Ramos (cell line): ENCODE data around the gene CEP112.

ENCODE experiments used
- in situ Hi-C: fragments of 300-500 bp; cut with MboI; formaldehyde crosslinking; loops from one replicate; pipeline ENCODE4 v1.14.3; 2022; ENCODE audit warnings: low sequenced_read_pairs; ENCODE audit not compliant: unreplicated experiment

The CEP112 gene

GRCh38 chr17:66191593-66192377 is at the start of gene CEP112:
Gene CEP112, minus strand, starts transcription at chr17:66192133.
- in situ Hi-C loops = no loop called here

GRCh38 chr17:66240630-66241029 is 48.7 kb upstream of the CEP112 start:
- in situ Hi-C loops = no loop called here

GRCh38 chr17:66240013-66240412 is 48.1 kb upstream of the CEP112 start:
- in situ Hi-C loops = no loop called here

GRCh38 chr17:66235377-66235994 is 43.6 kb upstream of the CEP112 start:
- in situ Hi-C loops = no loop called here

GRCh38 chr17:66234611-66235010 is 42.7 kb upstream of the CEP112 start:
- in situ Hi-C loops = no loop called here

- in situ Hi-C loops = no loop called here
Measured at GRCh38 chr17:66233023-66233753, 41.3 kb upstream of the CEP112 start.

GRCh38 chr17:66230922-66231591 is 39.1 kb upstream of the CEP112 start:
- in situ Hi-C loops = no loop called here

- in situ Hi-C loops = no loop called here
Measured at GRCh38 chr17:66229783-66230538, 38.0 kb upstream of the CEP112 start.

- in situ Hi-C loops = no loop called here
Measured at GRCh38 chr17:66228887-66229782, 37.2 kb upstream of the CEP112 start, which contains the start of gene APOH. Gene APOH, minus strand, starts transcription at chr17:66229415. Its CDS starts 36 bp downstream, at chr17:66229379.

- in situ Hi-C loops = no loop called here
Measured at GRCh38 chr17:66227212-66228045, 35.5 kb upstream of the CEP112 start.

GRCh38 chr17:66222798-66223350 is 30.9 kb upstream of the CEP112 start:
- in situ Hi-C loops = no loop called here

- in situ Hi-C loops = no loop called here
Measured at GRCh38 chr17:66221755-66222530, 30.0 kb upstream of the CEP112 start.

GRCh38 chr17:66221343-66221742 is 29.4 kb upstream of the CEP112 start:
- in situ Hi-C loops = no loop called here

- in situ Hi-C loops = no loop called here
Measured at GRCh38 chr17:66220079-66220835, 28.3 kb upstream of the CEP112 start.

GRCh38 chr17:66215529-66215911 is 23.6 kb upstream of the CEP112 start:
- in situ Hi-C loops = no loop called here

GRCh38 chr17:66214884-66215528 is 23.1 kb upstream of the CEP112 start:
- in situ Hi-C loops = no loop called here
